DMS53 treated with DMSO at 0.1 percent for 48 hours (cell line): ENCODE measurements around the gene SSH3.
"Not testable (repeated sequence)": the region's sequence is repeated elsewhere in the genome, so short reads cannot be mapped to it uniquely, and the experiment has no call there.

Experiments used
- DNase-seq: peaks from one replicate; lab custom pipeline; 2025; ENCODE audit not compliant: unreplicated experiment; lab: John Stamatoyannopoulos, UW

Gene SSH3

DNA sequence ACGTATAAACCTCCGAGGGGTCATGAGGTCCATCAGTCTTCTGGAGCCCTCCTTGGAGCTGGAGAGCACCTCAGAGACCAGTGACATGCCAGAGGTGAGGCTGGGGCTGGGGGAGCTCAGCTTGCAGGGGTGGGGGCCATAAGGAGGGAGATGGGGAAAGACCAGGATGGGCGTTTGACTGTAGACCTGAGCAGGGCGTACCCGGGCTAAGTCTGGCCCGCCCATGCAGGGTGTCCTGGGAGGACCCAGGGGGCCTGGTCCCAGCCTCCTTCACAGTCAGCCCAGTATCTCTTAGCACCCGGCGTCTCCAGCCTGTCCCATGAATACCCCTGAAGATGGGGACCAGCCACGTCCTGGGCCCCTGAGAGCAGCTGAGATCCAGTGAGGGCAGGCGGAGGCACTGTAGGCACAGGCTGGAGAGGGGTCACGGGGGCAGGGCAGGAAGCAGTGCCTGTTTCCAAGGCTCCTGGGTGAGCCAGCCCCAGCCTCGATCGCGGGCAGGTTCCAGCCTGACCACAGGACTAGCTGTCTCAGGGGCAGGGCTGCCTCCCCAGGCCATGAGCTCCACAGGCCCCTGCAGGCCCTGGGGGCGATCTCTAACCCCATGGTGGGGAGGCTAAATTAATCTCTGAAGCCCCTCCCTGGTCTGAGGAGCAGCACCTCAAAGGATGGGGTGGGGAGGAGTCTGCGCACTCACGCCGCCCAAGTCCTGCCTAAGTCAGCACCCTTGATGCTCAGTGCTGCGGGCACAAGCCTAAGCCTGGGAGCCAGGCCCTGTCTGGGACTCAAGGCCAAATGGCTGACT lies 7.1 kb downstream of the SSH3 start:
- no peak for DNase-seq

DNA sequence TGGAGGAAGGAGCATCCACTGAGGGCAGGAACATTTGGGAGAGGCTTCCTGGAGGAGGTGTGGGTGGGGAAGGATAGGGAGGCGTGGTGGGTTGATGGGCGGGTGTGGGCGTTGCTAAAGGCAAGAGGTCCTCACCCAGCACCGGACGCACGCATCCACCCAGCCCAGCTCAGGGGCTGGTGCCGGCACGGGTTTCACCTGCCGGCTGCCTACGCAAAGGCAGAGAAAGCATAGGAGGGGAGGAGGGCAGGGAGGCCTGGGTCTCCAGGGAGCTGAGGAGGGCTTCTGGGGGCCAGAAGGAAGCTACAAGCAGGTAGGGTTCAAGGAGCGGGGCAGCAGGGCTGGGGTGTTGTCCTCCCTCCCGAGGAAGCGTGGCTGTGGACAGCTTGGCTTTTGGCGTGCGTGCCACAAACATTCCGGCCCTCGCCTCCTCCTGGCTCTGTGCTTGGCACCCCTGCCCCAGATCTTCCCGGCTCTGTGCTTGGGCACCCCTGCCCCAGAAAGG lies 7.8 kb downstream of the SSH3 start:
- no peak for DNase-seq

DNA sequence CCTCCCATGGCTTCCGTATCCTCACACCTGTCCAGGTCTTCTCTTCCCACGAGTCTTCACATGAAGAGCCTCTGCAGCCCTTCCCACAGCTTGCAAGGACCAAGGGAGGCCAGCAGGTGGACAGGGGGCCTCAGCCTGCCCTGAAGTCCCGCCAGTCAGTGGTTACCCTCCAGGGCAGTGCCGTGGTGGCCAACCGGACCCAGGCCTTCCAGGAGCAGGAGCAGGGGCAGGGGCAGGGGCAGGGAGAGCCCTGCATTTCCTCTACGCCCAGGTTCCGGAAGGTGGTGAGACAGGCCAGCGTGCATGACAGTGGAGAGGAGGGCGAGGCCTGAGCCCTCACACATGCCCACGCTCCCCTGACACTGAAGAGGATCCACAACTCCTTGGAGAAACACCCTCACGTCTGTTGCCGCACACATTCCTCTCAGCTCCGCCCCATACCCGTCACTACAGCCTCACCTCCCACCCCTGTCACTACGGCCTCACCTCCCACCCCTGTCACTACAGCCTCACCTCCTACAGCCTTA lies 8.3 kb downstream of the SSH3 start:
- no peak for DNase-seq

DNA sequence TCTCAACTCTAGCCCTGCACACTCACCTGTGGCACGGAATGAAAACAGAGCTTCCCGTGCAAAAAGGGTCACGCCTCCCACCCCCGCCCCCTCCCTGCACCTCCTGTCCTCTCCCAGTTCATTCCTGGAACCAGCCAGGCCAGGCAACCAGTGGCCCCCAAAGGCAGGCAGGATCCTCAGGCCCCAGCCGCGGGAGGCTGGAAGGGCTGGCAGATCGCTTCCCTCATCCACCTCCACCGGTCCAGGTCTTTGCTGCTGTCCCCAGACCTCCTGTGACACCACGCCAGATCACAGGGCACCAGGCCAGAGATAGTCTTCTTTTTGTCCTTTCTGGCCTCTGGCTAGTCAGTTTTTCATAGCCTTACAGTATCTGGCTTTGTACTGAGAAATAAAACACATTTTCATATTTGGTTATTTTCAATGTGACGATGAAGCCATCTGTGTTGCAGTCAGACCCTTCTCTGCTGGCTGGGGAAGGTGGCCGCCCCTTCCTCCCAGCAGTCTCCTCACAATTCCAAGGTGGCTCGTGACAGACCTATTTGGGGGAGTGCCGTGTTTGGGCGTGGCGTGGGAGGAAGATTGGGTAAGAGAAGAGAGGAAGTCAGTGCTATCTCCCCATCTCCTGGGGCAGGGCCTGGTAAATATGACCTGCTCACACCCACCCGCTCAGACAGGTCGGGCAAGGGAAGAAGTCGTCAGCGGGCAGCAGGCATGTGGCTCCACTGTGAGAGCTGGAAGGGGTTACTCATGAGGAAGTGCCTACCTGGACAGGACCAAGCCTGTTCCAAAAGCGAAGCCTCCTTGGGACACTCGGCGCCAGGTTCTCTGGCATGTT lies 9.1 kb downstream of the SSH3 start:
- DNase-seq: no peak

DNA sequence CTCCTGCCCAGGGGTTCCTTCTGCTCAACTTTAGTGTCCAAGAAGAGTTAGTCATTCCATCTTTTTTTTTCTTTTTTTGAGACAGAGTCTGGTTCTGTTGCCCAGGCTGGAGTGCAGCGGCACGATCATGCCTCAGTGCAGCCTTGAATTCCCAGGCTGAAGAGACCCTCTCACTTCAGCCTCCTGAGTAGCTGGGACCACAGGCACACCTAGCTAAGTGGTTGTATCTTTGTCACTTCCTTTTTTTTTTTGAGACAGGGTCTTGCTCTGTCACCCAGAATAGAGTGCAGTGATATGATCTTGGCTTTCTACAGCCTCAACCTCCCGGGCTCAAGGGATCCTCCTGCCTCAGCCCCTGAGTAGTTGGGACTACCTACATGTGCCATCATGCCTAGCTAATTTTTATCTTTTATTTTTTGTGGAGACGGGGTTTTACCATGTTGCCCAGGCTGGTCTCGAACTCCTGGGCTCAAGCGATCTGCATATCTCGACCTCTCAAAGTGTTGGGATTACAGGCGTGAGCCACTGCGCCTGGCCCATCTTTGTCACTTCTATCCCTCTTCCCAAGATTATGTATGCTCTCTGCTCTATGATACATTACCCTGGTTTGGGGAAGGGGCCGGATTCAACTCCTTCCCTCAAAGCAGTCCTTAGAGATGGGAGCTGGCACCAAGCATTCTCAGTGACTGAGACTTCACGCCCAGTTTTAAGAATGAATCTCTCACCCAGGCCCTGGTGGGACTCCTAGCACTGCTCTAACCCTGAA lies 10.0 kb downstream of the SSH3 start:
- no peak for DNase-seq

DNA sequence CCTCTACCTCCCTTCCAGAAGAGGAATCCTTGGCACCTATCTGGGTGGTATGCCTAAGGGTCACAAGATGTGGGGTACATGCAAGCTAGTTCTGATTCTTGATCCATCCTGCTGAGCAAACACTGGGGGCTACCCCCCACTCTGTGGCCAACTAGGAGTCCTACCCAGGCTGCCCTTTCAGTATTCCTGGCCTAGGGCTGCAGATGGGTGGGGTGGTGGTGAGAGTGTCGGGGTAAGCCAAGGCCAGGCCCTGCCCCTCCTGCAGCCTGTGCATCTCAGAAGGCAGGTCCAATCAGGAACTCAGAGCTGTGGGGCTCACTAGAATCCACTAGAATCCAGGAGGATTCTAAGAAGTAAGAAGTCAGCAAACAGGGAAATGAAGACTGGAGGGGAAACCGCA lies 10.9 kb downstream of the SSH3 start:
- DNase-seq: no peak

DNA sequence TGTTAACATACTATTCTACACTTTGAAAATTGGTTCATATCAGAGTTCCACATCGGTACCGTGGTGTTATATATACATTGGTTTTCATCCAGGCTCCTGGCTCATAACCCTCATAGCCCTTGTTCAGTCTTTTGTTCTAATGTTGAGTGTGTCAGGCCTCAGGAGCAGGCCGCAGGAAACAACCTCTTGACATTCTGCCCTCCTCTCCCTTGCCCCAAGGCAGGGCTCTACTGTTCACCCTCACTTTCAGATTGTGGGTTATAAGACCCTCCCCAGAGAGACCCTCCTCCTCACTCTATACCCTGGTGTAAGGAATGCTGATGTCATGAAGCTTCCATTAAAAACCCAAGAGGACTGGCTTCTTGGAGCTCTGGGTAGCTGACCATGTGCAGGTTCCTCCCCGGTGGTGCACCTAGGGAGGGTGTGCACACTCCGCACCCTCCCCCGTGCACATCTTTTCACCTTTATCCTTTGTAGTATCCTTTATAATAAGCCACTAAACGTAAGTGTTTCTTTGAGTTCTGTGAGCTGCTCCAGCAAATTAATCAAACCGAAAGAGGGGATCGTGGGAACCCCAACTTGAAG lies 12.1 kb downstream of the SSH3 start:
- DNase-seq: no peak

DNA sequence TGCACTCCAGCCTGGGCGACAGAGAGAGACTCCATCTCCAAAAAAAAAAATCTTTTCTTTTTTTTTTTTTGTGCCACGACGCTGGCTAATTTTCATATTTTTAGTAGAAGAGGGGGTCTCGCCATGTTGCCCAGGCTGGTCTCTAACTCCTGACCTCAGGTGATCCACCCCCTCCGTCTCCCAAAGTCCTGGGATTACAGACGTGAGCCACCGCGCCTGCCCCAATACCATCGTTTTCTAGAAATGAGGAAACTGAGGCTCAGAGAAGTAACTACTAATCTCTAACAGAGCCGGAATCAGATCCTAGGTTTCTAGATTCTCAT lies 13.5 kb downstream of the SSH3 start:
- DNase-seq: no peak

DNA sequence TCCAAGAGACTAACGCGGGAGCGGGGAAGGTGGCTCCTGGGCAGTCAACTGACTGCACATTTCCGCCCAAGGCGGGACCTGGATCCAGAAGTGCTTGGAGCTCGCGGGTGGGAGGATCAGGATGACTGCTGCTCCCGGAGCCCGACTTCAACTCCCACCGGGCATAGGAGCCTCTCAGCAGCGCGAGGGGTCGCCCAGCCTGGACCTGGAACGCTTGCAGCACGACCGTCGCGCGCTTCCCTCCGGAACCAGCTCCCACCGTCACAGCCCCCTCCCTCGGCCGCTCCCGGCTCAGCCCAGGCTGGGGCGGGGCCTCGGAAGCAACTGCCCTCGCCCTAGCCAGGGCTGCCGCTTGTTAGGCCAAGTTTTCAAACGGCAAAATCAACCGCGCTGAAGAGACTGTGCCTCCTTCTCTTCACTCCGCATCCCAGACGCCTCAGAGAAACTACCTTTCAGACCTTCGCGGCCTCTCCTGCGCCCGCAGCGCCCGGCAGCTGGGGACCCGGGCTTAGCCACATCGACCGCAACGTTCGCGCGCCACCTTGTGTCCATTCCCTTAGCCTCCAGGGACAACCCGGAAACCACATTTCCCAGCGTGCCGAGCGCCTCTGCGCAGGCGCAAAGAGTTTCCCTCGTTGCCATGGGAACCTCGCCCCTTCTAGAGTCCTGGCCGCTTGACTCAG lies 14.0 kb downstream of the SSH3 start:
- DNase-seq: peak; percentile 97

DNA sequence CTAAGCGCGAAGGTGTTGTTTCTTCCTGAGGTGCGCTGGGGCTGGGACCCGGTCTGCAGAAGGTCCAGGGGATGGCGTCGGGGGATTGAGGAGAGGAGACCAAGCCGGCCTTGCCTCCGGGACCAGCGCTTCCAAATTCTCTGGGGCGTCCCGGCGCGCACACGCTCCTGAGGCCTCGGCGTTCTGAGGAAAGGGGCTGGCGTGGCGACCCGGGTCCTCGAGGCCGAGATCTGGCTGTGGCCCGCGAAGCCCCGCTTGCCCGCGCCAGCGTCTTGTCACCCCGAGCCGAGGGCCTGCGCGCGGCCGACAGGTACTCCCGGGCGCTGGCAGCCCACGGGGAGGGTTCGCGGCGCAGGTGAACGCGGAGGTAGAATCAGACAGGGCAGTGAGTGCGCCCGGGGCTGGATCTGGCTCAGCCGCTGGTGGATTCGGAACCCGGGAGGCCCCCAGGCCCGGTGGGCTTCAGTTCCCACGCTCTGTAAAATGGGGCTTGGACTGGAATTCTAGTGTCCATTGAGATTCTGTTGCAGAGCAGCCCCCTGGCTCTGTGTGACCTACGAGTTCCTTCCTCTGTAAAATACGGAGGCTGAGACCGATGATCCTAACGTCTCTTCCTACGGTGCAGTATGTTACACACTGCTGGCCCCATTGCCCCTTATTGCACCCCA lies 14.7 kb downstream of the SSH3 start:
- DNase-seq: peak; percentile 50

DNA sequence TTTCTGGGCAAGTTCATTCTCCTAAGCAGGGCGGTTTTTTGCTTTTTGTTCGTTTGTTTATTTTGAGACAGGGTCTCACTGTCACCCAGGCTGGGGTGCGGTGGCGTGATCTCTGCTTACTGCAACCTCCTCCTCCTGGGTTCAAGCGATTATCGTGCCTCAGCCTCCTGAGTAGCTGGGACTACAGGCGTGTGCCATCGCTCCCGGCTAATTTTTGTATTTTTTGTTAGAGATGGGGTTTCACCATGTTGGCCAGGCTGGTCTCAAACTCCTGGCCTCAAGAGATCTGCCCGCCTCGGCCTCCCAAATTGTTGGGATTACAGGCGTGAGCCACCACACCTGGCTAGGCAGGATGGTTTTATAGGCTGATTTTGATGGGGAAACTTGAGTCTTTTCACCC lies 15.5 kb downstream of the SSH3 start:
- DNase-seq: not testable (repeated sequence)

DNA sequence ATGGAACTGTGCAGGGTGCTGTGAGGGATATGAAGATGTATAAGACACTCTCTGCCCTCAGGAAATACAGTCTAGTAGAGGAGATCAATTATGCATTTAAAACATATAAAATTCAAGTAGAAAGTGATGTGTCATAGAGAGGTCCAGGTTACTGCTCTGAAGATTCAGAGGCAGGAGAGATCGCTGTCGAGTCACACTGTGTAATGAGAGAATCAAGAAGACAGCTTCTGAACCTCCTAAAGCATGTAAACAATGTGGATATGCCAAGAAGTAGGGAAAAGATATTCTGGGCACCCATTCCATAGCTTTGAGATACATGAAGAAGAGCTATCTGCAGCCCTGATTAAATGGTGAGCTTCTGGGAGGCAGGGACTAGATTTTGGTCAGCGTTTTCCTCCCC lies 16.7 kb downstream of the SSH3 start:
- DNase-seq: no peak

DNA sequence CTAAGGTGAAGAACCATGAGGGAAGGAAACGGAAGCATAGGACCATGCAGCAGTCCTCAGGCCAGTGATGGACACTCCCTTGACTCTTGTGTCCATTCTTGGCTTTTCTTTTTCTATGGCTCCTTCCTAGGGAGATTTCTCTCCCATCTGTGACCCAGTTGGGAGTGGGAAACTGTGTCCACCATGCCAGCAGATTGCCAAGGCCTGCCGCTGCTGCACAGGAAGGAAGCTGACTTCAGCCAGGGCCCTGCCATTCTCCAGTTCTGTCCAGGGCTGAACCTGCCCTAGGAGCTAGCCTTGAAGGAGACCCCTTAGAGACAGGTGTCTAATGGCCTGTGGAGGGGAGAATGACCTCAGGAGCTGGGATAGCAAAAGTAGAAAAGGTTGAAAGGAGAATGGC lies 17.4 kb downstream of the SSH3 start:
- DNase-seq: no peak

DNA sequence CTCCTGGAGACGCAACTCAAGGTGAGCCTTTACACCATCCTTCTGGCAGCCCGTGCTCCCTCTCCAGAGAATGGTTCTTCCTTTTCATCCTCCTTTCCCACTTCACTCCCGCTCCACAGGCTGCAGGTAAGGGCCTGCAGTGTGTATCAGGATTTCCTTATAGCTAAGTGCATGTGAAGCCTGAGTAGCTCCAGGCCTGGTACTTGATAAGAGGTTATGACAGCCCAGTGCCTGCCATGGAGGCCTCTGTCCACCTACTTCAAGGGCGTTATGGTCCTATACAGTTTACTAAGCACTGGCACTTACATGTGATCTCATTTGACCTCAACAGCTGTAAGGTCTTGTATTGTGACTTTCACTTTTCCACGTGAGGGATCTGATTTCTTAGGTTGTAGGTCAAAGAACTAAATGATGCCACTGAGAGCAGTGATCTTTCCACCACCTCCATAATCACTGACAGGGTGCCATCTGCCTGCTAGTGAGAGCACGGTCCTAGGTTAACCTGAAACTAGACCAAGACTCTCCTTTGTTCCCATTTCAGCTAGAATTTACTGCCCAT lies 18.1 kb downstream of the SSH3 start:
- no peak for DNase-seq

DNA sequence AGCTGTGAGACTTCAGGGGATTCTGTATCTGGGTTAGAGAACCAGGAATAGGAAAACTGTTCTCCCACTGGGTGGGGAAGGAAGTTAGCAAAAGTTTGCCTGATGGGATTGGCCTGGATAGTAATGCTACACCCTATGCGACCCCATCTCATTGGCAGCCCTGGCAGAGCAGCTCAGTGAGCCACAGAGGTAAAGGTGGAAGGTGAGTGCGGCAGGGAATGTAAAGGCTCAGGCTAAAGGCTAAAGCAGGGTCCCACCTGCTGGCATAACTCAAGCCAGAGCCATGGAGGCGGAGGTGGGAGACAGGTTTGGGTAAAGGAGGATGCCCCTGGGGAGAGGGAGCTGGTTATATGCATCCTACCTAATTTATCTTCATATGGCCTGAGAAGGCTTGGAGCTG lies 18.7 kb downstream of the SSH3 start:
- DNase-seq: no peak

DNA sequence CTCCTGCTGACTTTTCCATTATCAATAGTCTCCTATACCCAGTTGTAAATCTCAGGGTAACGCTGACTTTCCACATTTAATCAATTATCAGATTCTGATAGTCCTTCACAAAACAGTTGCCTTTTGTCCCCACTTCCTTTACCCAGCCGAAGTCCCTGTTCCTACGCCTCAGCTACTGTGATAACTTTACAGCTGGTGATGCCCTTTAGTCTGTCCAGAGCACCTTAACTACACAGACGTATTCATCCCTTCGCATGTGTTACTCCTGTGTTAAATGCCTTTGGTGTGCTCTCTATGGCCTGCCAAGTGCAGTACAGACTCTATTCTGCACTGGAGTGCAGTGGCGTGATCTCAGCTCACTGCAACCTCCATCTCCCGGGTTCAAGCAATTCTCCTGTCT lies 20.2 kb downstream of the SSH3 start:
- DNase-seq: no peak

DNA sequence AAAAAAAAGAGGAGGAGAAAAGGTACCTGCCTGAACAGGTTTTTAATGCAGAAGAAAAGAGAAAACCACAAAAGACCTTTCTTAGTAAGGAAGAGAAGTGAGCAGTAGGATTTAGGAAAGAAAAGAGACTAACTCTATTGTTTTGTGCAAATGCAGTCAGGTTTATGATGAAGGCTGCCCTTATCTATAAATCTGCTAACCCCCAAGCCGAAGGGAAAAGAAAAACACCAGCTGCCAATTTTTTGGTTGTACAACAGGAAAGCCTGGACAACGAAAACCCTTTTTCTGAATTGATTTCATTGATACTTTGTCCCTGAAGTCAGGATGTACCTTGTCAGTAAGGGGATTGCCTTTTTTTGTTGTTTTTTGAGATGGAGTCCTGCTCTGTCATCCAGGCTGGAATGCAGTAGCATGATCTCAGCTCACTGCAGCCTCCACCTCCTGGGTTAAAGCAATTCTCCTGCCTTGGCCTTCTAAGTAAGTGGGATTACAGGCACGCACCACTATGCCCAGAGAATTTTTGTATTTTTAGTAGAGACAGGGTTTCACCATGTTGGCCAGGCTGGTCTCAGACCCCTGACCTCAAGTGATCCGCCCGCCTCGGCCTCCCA lies 28.9 kb downstream of the SSH3 start:
- DNase-seq: no peak

DNA sequence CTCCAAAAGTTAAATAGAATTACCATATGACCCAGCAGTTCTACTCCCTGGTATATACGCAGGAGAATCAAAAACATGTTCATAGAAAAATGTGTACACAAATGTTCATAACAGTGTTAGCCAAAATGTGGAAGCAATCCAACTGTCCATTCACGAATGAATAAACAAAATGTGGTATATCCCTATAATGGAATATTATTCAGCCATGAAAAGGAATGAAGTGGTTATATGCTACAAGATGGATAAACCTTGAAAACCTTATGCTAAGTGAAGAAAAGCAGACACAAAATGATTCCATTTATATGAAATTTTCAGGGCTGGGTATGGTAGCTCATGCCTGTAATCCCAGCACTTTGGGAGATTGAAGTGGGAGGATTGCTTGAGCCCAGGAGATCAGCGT lies 33.9 kb downstream of the SSH3 start:
- DNase-seq: no peak

DNA sequence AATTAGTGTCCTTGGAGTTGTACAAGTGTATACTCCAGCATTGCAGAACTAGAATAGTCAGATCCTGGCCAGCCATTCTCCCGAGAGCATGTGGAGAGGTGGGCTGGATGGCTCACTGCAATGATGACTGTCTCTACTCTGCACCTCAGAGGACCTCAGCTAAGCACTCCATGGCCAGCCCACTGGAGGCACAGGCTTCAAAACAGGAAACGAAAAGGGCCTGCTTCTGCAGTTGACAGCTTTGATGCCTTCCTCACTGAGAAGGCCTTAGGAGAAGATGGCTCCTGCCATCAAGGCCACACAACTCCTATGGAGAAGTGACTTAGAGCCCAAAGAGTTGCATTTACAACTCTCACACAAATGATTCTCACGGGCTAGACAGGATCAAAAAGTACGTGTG lies 40.9 kb downstream of the SSH3 start:
- no peak for DNase-seq
